Karpas-422 (cell line): ENCODE measurements around the gene FAM20C. TPM values are rescaled to one million over a fixed set of nuclear protein-coding genes. Genes with fewer than 3 reads are reported as not detected.
"Not testable (repeated sequence)": the region's sequence is repeated elsewhere in the genome, so short reads cannot be mapped to it uniquely, and the experiment has no call there.

ENCODE experiments used
- DNase-seq: peaks from one replicate; pipeline ENCODE4 v3.0.0-alpha.2; 2015
- H2AFZ ChIP-seq: fragments of 200-600 bp; sonication (generic); 2 replicates; pipeline ENCODE4 v1.6.1; 2014; ENCODE audit warnings: antibody characterized with exemption, low read length, mixed read lengths
- H3K27ac ChIP-seq: fragments of 200-600 bp; sonication (generic); 2 replicates; pipeline ENCODE4 v1.5.1; 2014; ENCODE audit warnings: mild to moderate bottlenecking, low read length, moderate library complexity
- H3K27me3 ChIP-seq: fragments of 200-600 bp; sonication (generic); 2 replicates; pipeline ENCODE4 v1.6.1; 2014; ENCODE audit warnings: low read length, mixed read lengths
- H3K36me3 ChIP-seq: fragments of 200-600 bp; sonication (generic); 2 replicates; pipeline ENCODE4 v1.6.1; 2014; ENCODE audit warnings: low read length, mixed read lengths; ENCODE audit not compliant: insufficient read depth
- H3K4me1 ChIP-seq: fragments of 200-600 bp; sonication (generic); 2 replicates; pipeline ENCODE4 v1.6.1; 2014; ENCODE audit warnings: mild to moderate bottlenecking, low read length, mixed read lengths
- H3K4me2 ChIP-seq: fragments of 200-600 bp; sonication (generic); 2 replicates; pipeline ENCODE4 v1.6.1; 2014; ENCODE audit warnings: low read length, low read depth, mild to moderate bottlenecking; ENCODE audit not compliant: poor library complexity, severe bottlenecking
- H3K4me3 ChIP-seq: fragments of 200-600 bp; sonication (generic); 2 replicates; pipeline ENCODE4 v1.5.1; 2014; ENCODE audit warnings: mild to moderate bottlenecking, antibody characterized with exemption, low read length, mixed read lengths
- H3K79me2 ChIP-seq: fragments of 200-600 bp; sonication (generic); 2 replicates; pipeline ENCODE4 v1.6.1; 2014; ENCODE audit warnings: mild to moderate bottlenecking, low read length, mixed read lengths
- H3K9ac ChIP-seq: fragments of 200-600 bp; sonication (generic); 2 replicates; pipeline ENCODE4 v1.6.0; 2014; ENCODE audit warnings: low read length
- H3K9me2 ChIP-seq: fragments of 200-600 bp; sonication (generic), shearing (Covaris generic); replicated peaks from 2 replicates; pipeline ENCODE4 v1.6.0; 2014; ENCODE audit warnings: mild to moderate bottlenecking, low read length, moderate library complexity; ENCODE audit not compliant: insufficient read depth
- H3K9me3 ChIP-seq: fragments of 300-700, 200-600 bp; sonication (generic); 2 replicates; pipeline ENCODE4 v1.6.1; 2014; ENCODE audit warnings: low read length, mixed read lengths
- H4K20me1 ChIP-seq: fragments of 200-600 bp; sonication (generic); 2 replicates; pipeline ENCODE4 v1.6.1; 2014; ENCODE audit warnings: mild to moderate bottlenecking, antibody characterized with exemption, low read length, low read depth; ENCODE audit not compliant: insufficient read depth
- total RNA-seq: library from RNA; depleted of rRNA; stranded (reverse); fragments of >200 nt; shearing (Covaris generic); gene quantifications from 2 replicates; pipeline ENCODE4 v1.2.3, GENCODE V29; 2014; ENCODE audit warnings: low replicate concordance

The FAM20C gene
- total RNA-seq, 1 experiment from 2014 or later: not detected

DNA sequence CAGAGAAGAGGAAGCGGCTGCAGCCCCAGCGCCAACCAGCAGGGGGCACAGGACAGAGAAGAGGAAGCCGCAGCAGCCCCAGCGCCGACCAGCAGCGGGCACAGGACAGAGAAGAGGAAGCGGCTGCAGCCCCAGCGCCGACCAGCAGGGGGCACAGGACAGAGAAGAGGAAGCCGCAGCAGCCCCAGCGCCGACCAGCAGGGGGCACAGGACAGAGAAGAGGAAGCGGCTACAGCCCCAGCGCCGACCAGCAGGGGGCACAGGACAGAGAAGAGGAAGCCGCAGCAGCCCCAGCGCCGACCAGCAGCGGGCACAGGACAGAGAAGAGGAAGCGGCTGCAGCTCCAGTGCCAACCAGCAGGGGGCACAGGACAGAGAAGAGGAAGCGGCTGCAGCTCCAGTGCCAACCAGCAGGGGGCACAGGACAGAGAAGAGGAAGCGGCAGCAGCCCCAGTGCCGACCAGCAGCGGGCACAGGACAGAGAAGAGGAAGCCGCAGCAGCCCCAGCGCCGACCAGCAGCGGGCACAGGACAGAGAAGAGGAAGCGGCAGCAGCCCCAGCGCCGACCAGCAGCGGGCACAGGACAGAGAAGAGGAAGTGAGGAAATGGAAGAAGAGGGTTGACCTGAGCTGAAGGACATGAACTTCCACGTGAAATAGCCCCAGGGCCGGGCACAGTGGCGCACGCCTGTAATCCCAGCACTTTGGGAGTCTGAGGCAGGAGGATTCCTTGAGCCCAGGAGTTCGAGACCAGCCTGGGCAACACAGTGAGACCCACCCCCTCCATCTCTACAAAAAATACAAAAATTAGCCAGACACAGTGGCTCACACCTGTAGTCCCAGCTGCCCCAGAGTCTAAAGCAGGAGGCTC is 71.3 kb downstream of the FAM20C start:
- not testable (repeated sequence) for H3K36me3 ChIP-seq, DNase-seq, H3K9me2 ChIP-seq, H3K27me3 ChIP-seq, H3K4me3 ChIP-seq, H3K79me2 ChIP-seq, H3K9ac ChIP-seq, H2AFZ ChIP-seq, H3K27ac ChIP-seq, H4K20me1 ChIP-seq, H3K4me1 ChIP-seq, H3K4me2 ChIP-seq
- peaks cover 28% of the 10 kb centered on the region for H3K9me3 ChIP-seq

GRCh38 chr7:264541-265191 is 72.3 kb downstream of the FAM20C start:
- H3K27ac ChIP-seq: no peak overlapping the region
- peaks cover 28% of the 10 kb centered on the region for H3K9me3 ChIP-seq
- H3K79me2 ChIP-seq: no peaks in the 10 kb centered on the region
- no peak overlapping the region for H3K4me2 ChIP-seq
- H3K4me3 ChIP-seq: no peak overlapping the region
- H2AFZ ChIP-seq: no peak overlapping the region
- no peak for DNase-seq
- no peaks in the 10 kb centered on the region for H3K4me1 ChIP-seq
- no peaks in the 10 kb centered on the region for H4K20me1 ChIP-seq
- H3K27me3 ChIP-seq: no peaks in the 10 kb centered on the region
- H3K9me2 ChIP-seq: no peaks in the 10 kb centered on the region
- H3K9ac ChIP-seq: no peak overlapping the region
- H3K36me3 ChIP-seq: no peaks in the 10 kb centered on the region

GRCh38 chr7:265192-265997 is 73.0 kb downstream of the FAM20C start:
- H3K27ac ChIP-seq: no peak overlapping the region
- no peaks in the 10 kb centered on the region for H3K27me3 ChIP-seq
- H3K4me2 ChIP-seq: no peak overlapping the region
- H3K9me3 ChIP-seq: peaks cover 26% of the 10 kb centered on the region
- no peaks in the 10 kb centered on the region for H4K20me1 ChIP-seq
- H3K4me1 ChIP-seq: no peaks in the 10 kb centered on the region
- no peak overlapping the region for H2AFZ ChIP-seq
- no peak for DNase-seq
- no peaks in the 10 kb centered on the region for H3K79me2 ChIP-seq
- no peaks in the 10 kb centered on the region for H3K9me2 ChIP-seq
- H3K36me3 ChIP-seq: no peaks in the 10 kb centered on the region
- no peak overlapping the region for H3K4me3 ChIP-seq
- H3K9ac ChIP-seq: no peak overlapping the region

DNA sequence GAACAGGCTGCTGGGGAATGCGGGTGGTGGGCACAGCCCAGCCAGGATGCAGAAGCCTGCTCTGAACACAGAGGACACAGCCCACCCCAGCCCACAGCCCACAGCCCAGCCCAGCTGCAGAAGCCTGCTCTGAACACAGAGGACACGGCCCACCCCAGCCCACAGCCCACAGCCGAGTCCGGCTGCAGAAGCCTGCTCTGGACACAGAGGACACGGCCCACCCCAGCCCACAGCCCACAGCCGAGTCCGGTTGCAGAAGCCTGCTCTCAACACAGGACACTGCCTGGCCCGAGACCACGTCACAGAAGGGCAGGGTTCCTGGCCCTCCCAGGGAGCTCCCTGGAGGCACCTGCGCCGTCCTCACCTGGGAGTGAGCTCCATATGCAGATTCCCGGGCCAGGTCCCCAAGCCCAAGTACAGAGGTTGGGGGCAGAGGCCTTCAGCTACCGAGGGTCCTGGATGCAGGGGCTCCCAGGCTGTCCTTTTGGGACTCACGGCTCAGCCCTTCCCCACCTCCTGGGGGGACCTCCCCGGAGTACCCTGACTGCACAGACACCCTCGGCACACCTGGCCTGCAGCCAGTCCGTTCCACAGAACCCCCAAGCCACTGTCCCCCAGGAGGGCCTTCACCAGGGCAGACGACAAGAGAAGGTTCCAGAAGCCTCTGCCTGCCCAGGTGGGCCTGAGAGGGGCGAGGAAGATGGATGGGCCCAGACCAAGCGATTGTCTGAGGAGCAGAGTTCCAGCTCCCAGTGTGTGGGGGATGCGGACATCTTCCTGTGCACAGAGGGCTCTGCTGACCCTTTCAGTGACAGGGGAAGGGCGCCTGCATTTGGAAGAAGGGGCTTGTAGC is 73.9 kb downstream of the FAM20C start:
- Histone ChIP-seq H3K4me3 (no peak overlapping the region), H2AFZ (no peak overlapping the region)

DNA sequence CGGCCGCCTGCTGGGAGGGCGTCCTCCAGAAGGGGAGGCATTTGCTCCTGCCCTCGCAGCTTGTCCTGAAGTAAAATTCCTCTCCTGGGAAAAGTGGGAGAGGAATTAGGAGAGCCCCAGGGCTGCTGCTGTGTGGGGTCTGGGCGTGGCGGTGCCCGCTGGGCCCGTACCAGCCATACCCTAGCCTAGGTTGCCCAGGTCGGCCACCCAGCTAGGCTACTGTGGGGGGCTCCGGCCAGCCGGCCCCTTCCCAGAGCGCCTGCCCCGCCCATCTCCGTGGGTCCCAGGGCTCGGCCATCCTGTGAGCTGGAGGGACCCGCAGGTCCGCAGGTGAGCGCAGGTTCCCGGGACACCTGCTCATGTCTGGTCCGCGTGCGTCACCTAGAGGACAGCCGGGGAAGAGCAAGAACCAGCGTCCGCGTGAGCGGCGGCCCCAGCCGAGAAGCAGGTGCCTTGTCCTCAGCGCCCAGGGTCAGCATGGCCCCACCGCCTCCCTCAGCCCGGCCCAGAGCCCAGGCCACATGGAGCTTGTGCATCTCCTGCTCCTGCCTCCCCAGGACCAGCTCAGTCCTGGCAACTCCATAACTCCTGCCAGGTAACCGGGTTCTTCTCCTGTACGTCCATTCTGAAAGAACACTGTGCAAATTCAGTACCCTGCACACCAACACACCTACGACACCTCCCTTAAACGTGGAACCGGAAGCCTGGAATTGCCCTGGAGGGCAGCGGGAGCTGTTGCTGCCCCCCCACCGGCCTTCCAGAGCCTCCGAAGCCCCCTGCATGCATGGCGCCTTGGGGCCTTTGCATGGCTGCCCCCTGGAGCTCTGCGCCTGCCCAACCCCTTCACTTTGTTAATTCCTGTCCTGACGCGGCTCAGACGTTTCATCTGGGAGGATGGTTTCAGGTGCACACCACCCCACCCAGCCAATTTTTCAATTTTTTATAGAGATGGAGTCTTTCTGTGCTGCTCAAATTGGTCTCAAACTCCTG is 74.8 kb downstream of the FAM20C start:
- H3K4me2 ChIP-seq: no peak overlapping the region
- no peaks in the 10 kb centered on the region for H3K9me2 ChIP-seq
- no peak overlapping the region for H3K4me3 ChIP-seq
- no peaks in the 10 kb centered on the region for H3K36me3 ChIP-seq
- H3K27ac ChIP-seq: no peak overlapping the region
- H3K79me2 ChIP-seq: no peaks in the 10 kb centered on the region
- H3K9me3 ChIP-seq: peaks cover 9% of the 10 kb centered on the region
- H3K4me1 ChIP-seq: no peaks in the 10 kb centered on the region
- no peaks in the 10 kb centered on the region for H4K20me1 ChIP-seq
- DNase-seq: no peak
- no peak overlapping the region for H2AFZ ChIP-seq
- no peak overlapping the region for H3K9ac ChIP-seq
- H3K27me3 ChIP-seq: no peaks in the 10 kb centered on the region

More for the DNA sequence above, 73.9 kb downstream of the FAM20C start:
- no peak overlapping the region for H3K4me2 ChIP-seq
- H3K9me3 ChIP-seq: peaks cover 18% of the 10 kb centered on the region
- no peak for DNase-seq
- H3K9me2 ChIP-seq: no peaks in the 10 kb centered on the region
- no peaks in the 10 kb centered on the region for H3K36me3 ChIP-seq
- H3K79me2 ChIP-seq: no peaks in the 10 kb centered on the region
- no peaks in the 10 kb centered on the region for H4K20me1 ChIP-seq
- H3K9ac ChIP-seq: no peak overlapping the region
- H3K4me1 ChIP-seq: no peaks in the 10 kb centered on the region
- H3K27me3 ChIP-seq: no peaks in the 10 kb centered on the region
- no peak overlapping the region for H3K27ac ChIP-seq

- Histone ChIP-seq H3K9me2 (no peaks in the 10 kb centered on the region), H3K36me3 (no peaks in the 10 kb centered on the region), H3K79me2 (no peaks in the 10 kb centered on the region), H3K9me3 (peaks cover 14% of the 10 kb centered on the region), H3K4me2 (no peak overlapping the region), H3K4me3 (no peak overlapping the region), H3K27me3 (no peaks in the 10 kb centered on the region), H3K9ac (no peak overlapping the region), H2AFZ (no peak overlapping the region), H4K20me1 (no peaks in the 10 kb centered on the region), H3K27ac (no peak overlapping the region), H3K4me1 (no peaks in the 10 kb centered on the region)
- DNase-seq: no peak
Observed at GRCh38 chr7:268991-269390, 76.6 kb downstream of the FAM20C start.

- H3K27me3 ChIP-seq: no peaks in the 10 kb centered on the region
- no peaks in the 10 kb centered on the region for H4K20me1 ChIP-seq
- no peak overlapping the region for H2AFZ ChIP-seq
- no peaks in the 10 kb centered on the region for H3K79me2 ChIP-seq
- H3K4me1 ChIP-seq: no peaks in the 10 kb centered on the region
- DNase-seq: no peak
- no peak overlapping the region for H3K27ac ChIP-seq
- H3K9me3 ChIP-seq: peaks cover 11% of the 10 kb centered on the region
- no peak overlapping the region for H3K4me2 ChIP-seq
- no peaks in the 10 kb centered on the region for H3K9me2 ChIP-seq
- no peak overlapping the region for H3K4me3 ChIP-seq
- no peaks in the 10 kb centered on the region for H3K36me3 ChIP-seq
- no peak overlapping the region for H3K9ac ChIP-seq
Observed at GRCh38 chr7:269721-270120, 77.3 kb downstream of the FAM20C start.
